H1 (cell line): ENCODE results near the gene SMYD3. TPM values are rescaled to one million over a fixed set of nuclear protein-coding genes. Genes with fewer than 3 reads are reported as not detected.

ENCODE experiments used
- CTCF ChIA-PET: fragments of 300-600 bp; sonication (Branson Sonifier 250); formaldehyde crosslinking; loops from one replicate; lab custom pipeline; 2021; ENCODE audit not compliant: partially characterized antibody; lab: Charles Lee
- POLR2A ChIA-PET: fragments of 300-600 bp; sonication (Branson Sonifier 250); formaldehyde crosslinking; loops from one replicate; lab custom pipeline; 2021; ENCODE audit warnings: inconsistent platforms; ENCODE audit not compliant: partially characterized antibody; lab: Charles Lee
- DNase-seq, 2 experiments: peaks; one replicate each; pipeline versions ENCODE4 v3.0.0 to v3.0.0-alpha.2; 2010 to 2022; ENCODE audit warnings: low spot score in 2 of 2, low read depth in 1 of 2, mixed read lengths in 1 of 2
- FAIRE-seq: peaks from 2 replicates; lab custom pipeline; 2011; peaks lifted over from hg19 to GRCh38; lab: Jason Lieb, UNC
- H2AFZ ChIP-seq: 2 replicates; pipeline ENCODE4 v1.8.1; 2012; ENCODE audit warnings: low read length, inconsistent platforms
- H2AK5ac ChIP-seq: 2 replicates; pipeline ENCODE4 v1.6.1; 2013; ENCODE audit warnings: low read depth, low read length
- H2BK120ac ChIP-seq: replicated peaks from 2 replicates; pipeline ENCODE3; 2013; ENCODE audit warnings: low read depth, low read length, inconsistent platforms
- H2BK12ac ChIP-seq: 2 replicates; pipeline ENCODE4 v1.6.1; 2013; ENCODE audit warnings: low read depth, low read length
- H2BK15ac ChIP-seq: 2 replicates; pipeline ENCODE4 v1.6.1; 2013; ENCODE audit warnings: low read length
- H2BK20ac ChIP-seq: 2 replicates; pipeline ENCODE4 v1.6.1; 2013; ENCODE audit warnings: low read length
- H2BK5ac ChIP-seq: 2 replicates; pipeline ENCODE4 v1.6.1; 2013; ENCODE audit warnings: low read depth, low read length
- H3K14ac ChIP-seq: 2 replicates; pipeline ENCODE4 v1.6.1; 2013; ENCODE audit warnings: inconsistent platforms; ENCODE audit not compliant: insufficient read length
- H3K18ac ChIP-seq: 2 replicates; pipeline ENCODE4 v1.6.1; 2013; ENCODE audit warnings: low read length; ENCODE audit errors: extremely low read depth
- H3K23ac ChIP-seq: 2 replicates; pipeline ENCODE4 v1.6.1; 2013; ENCODE audit warnings: inconsistent platforms; ENCODE audit not compliant: insufficient read length
- H3K23me2 ChIP-seq: 2 replicates; pipeline ENCODE4 v1.6.1; 2013; ENCODE audit warnings: low read depth, low read length
- H3K27ac ChIP-seq: 2 replicates; pipeline ENCODE4 v1.6.1; 2011; ENCODE audit warnings: low read depth, low read length, inconsistent platforms
- H3K27me3 ChIP-seq, 4 experiments: replicated peaks in 1 of 4; 1 replicate in 1 of 4; 2 replicates in 3 of 4; pipeline versions ENCODE4 v1.6.1 to v1.8.1; 2011 to 2013; ENCODE audit warnings: low read length in 3 of 4, mild to moderate bottlenecking in 3 of 4, inconsistent platforms in 2 of 4, mixed read lengths in 2 of 4, moderate library complexity in 1 of 4; ENCODE audit not compliant: control insufficient read depth in 3 of 4, insufficient read depth in 3 of 4; ENCODE audit errors: extremely low read depth in 1 of 4
- H3K36me3 ChIP-seq, 4 experiments: 2 replicates each; pipeline versions ENCODE4 v1.6.1 to v1.8.1; 2011 to 2013; ENCODE audit warnings: mild to moderate bottlenecking in 4 of 4, low read length in 3 of 4, moderate library complexity in 2 of 4, control low read depth in 1 of 4, inconsistent platforms in 1 of 4; ENCODE audit not compliant: insufficient read depth in 4 of 4, control insufficient read depth in 2 of 4
- H3K4ac ChIP-seq: replicated peaks from 2 replicates; pipeline ENCODE3; 2013; ENCODE audit warnings: low read length, low read depth, mixed read lengths, inconsistent platforms; ENCODE audit not compliant: insufficient read length
- H3K4me1 ChIP-seq, 4 experiments: replicated peaks in 1 of 4; 1 replicate in 1 of 4; 2 replicates in 3 of 4; pipeline versions ENCODE4 v1.6.1 to v1.8.1; 2011 to 2013; ENCODE audit warnings: low read length in 3 of 4, inconsistent platforms in 2 of 4, mixed read lengths in 1 of 4; ENCODE audit not compliant: insufficient read depth in 4 of 4, control insufficient read depth in 3 of 4
- H3K4me2 ChIP-seq, 2 experiments: 2 replicates each; pipeline versions ENCODE4 v1.6.1 to v1.8.1; 2011 to 2013; ENCODE audit warnings: low read depth in 2 of 2, low read length in 2 of 2, control low read depth in 1 of 2, inconsistent platforms in 1 of 2, mild to moderate bottlenecking in 1 of 2; ENCODE audit not compliant: insufficient read depth in 1 of 2
- H3K4me3 ChIP-seq, 4 experiments: fragments of 200-600, 300-600 bp in 1 of 4; sonication (generic), shearing (Covaris generic), sonication (Bioruptor Twin) in 1 of 4; 2 replicates each; pipeline versions ENCODE4 v1.5.1 to v1.8.1; 2011 to 2016; ENCODE audit warnings: low read length in 4 of 4, low read depth in 3 of 4, control low read depth in 2 of 4, inconsistent platforms in 2 of 4, mild to moderate bottlenecking in 2 of 4, mixed read lengths in 1 of 4, moderate library complexity in 1 of 4; ENCODE audit not compliant: insufficient read depth in 2 of 4; ENCODE audit errors: extremely low read depth in 1 of 4
- H3K56ac ChIP-seq: replicated peaks from 2 replicates; pipeline ENCODE3; 2013; ENCODE audit warnings: low read depth, mild to moderate bottlenecking, mixed read lengths, low read length, inconsistent platforms; ENCODE audit not compliant: insufficient read length
- H3K79me1 ChIP-seq: 2 replicates; pipeline ENCODE4 v1.6.1; 2013; ENCODE audit warnings: low read depth, low read length, control low read depth
- H3K79me2 ChIP-seq, 2 experiments: 2 replicates each; pipeline versions ENCODE4 v1.6.1 to v1.8.1; 2012 to 2013; ENCODE audit warnings: low read length in 2 of 2, mild to moderate bottlenecking in 2 of 2, inconsistent platforms in 1 of 2; ENCODE audit not compliant: insufficient read depth in 2 of 2, control insufficient read depth in 1 of 2
- H3K9ac ChIP-seq, 4 experiments: replicated peaks in 1 of 4; 1 replicate in 1 of 4; 2 replicates in 3 of 4; pipeline versions ENCODE4 v1.6.1 to v1.8.1; 2011 to 2013; ENCODE audit warnings: low read depth in 3 of 4, low read length in 3 of 4, control low read depth in 2 of 4, mild to moderate bottlenecking in 2 of 4, moderate library complexity in 2 of 4, inconsistent platforms in 1 of 4; ENCODE audit errors: extremely low read depth in 1 of 4
- H3K9me3 ChIP-seq, 2 experiments: 2 replicates each; pipeline versions ENCODE4 v1.6.1 to v1.8.1; 2012 to 2013; ENCODE audit warnings: mild to moderate bottlenecking in 2 of 2, moderate library complexity in 2 of 2, control low read depth in 1 of 2, inconsistent platforms in 1 of 2, low read depth in 1 of 2, low read length in 1 of 2, mixed read lengths in 1 of 2; ENCODE audit not compliant: insufficient read depth in 2 of 2
- H4K20me1 ChIP-seq, 2 experiments: replicated peaks in 1 of 2; 2 replicates each; pipeline versions ENCODE3 to v1.8.1; 2011 to 2013; ENCODE audit warnings: inconsistent platforms in 2 of 2, low read length in 2 of 2, mild to moderate bottlenecking in 1 of 2; ENCODE audit not compliant: insufficient read depth in 2 of 2, control insufficient read depth in 1 of 2
- H4K5ac ChIP-seq: 2 replicates; pipeline ENCODE4 v1.6.1; 2013; ENCODE audit warnings: low read length, low read depth, mixed read lengths, inconsistent platforms; ENCODE audit not compliant: insufficient read length
- H4K8ac ChIP-seq: 2 replicates; pipeline ENCODE4 v1.8.0; 2013; ENCODE audit warnings: mild to moderate bottlenecking, moderate library complexity, low read length, inconsistent platforms; ENCODE audit not compliant: insufficient read depth; ENCODE audit errors: extremely low read depth
- H4K91ac ChIP-seq: replicated peaks from 2 replicates; pipeline ENCODE3; 2013; ENCODE audit warnings: low read length, mixed read lengths, inconsistent platforms; ENCODE audit not compliant: insufficient read length
- CBX5 ChIP-seq: fragments of 300-800, 300-1000 bp; sonication (generic); IDR thresholded peaks from 2 replicates; pipeline ENCODE4 v1.7.1; 2016; ENCODE audit warnings: antibody characterized with exemption, low read length, low read depth
- CBX8 ChIP-seq: fragments of 300-800, 300-1000 bp; sonication (generic); IDR thresholded peaks from 2 replicates; pipeline ENCODE4 v1.7.1; 2016; ENCODE audit warnings: low read depth, low read length, borderline replicate concordance
- HDAC2 ChIP-seq, 2 experiments: fragments of 300-600 bp in 1 of 2; sonication (generic) in 1 of 2; IDR thresholded peaks; 2 replicates each; pipeline ENCODE4 v1.6.1; 2011 to 2012; ENCODE audit warnings: low read depth in 2 of 2, low read length in 2 of 2, mild to moderate bottlenecking in 2 of 2, moderate library complexity in 2 of 2, borderline replicate concordance in 1 of 2, inconsistent platforms in 1 of 2
- JUN ChIP-seq: IDR thresholded peaks from 2 replicates; pipeline ENCODE4 v1.6.1; 2011; ENCODE audit warnings: low read depth, mild to moderate bottlenecking, improper control_type of control experiment, low read length
- JUND ChIP-seq: IDR thresholded peaks from 2 replicates; pipeline ENCODE4 v1.6.1; 2011; ENCODE audit warnings: mild to moderate bottlenecking, improper control_type of control experiment, low read length
- KDM5A ChIP-seq: fragments of 200-600 bp; IDR thresholded peaks from 2 replicates; pipeline ENCODE4 v1.7.1; 2012; ENCODE audit warnings: mild to moderate bottlenecking, low read length, inconsistent platforms, mixed read lengths
- SP2 ChIP-seq: IDR thresholded peaks from 2 replicates; pipeline ENCODE4 v1.6.1; 2012; ENCODE audit warnings: mild to moderate bottlenecking, low read length, inconsistent platforms
- TAF7 ChIP-seq: optimal IDR thresholded peaks from 2 replicates; pipeline ENCODE3; 2011; ENCODE audit warnings: low read depth, mild to moderate bottlenecking, inconsistent platforms, low read length, moderate library complexity, borderline replicate concordance
- ZNF274 ChIP-seq: IDR thresholded peaks from 2 replicates; pipeline ENCODE4 v1.7.0; 2012; ENCODE audit warnings: low read length, borderline replicate concordance; ENCODE audit errors: extremely low read depth
- WGBS, 2 experiments: shearing (Covaris generic) in 1 of 2; methylation state at CpG; one replicate each; pipeline versions ENCODE4 v1.1.6 to v1.1.7; 2013 to 2015; ENCODE audit warnings: low lambda C conversion rate in 2 of 2, mixed read lengths in 2 of 2, inconsistent platforms in 1 of 2, low coverage in 1 of 2, missing lambda C conversion rate in 1 of 2; ENCODE audit not compliant: insufficient replicate concordance in 2 of 2, insufficient coverage in 1 of 2, insufficient read length in 1 of 2; ENCODE audit errors: extremely low coverage in 1 of 2, missing lambda C conversion rate in 1 of 2; 5-methylcytosine and 5-hydroxymethylcytosine counted together
- polyA plus RNA-seq, 7 experiments: library from polyadenylated mRNA; depleted of rRNA in 3 of 7; stranded (reverse) in 5 of 7; unstranded in 2 of 7; fragments of >200 nt in 5 of 7; fragments of 200-250 nt in 2 of 7; gene quantifications; 1 replicate in 5 of 7; 2 replicates in 1 of 7; 4 replicates in 1 of 7; pipeline versions ENCODE4 v1.2.1 to v1.2.3, GENCODE V29; 2011 to 2013; ENCODE audit warnings: missing spikeins in 2 of 7, mixed read lengths in 2 of 7
- total RNA-seq: library from RNA; stranded (reverse); fragmentation: NEBNext Ultra II Directional; extraction: Animal tissue kit (Norgen Biotek cat#: 25700); gene quantifications from 2 replicates; pipeline ENCODE4 v1.2.1, GENCODE V29; 2021

The SMYD3 gene
- total and polyA plus RNA-seq, 2 of the 8 experiments (the other 6 are each of a cell fraction or from before 2014, with no cell fraction given), result 17.3 to 25.4 TPM

- no peak overlapping the region for H4K91ac ChIP-seq
- no peak overlapping the region for H4K5ac ChIP-seq
- no peak overlapping the region for H3K4ac ChIP-seq
- ChIA-PET CTCF (interaction anchor here (0.6 to 1.4 kb wide), 5 partner anchors 10 to 365 kb away, joined by 3 to 4 read pairs (median 4); no protein-coding TSS in a partner anchor), POLR2A (no interaction called here)
- no peak overlapping the region for H3K56ac ChIP-seq
- no peaks in the 10 kb centered on the region for H3K79me1 ChIP-seq
- H4K8ac ChIP-seq, result no peak overlapping the region
- no peak overlapping the region for H3K9ac ChIP-seq
- TF ChIP-seq CBX5 (no peak), SP2 (no peak), HDAC2 (IDR thresholded peaks at IDR 0.05; ENCODE audit: borderline replicate concordance in 1 of 2, low read depth in 2 of 2, low read length in 2 of 2) (no peak), JUND (no peak), KDM5A (no peak), CBX8 (no peak), ZNF274 (no peak), TAF7 (no peak), JUN (no peak)
- no peak overlapping the region for H2BK20ac ChIP-seq
- H3K4me3 ChIP-seq, result no peak overlapping the region
- H2AK5ac ChIP-seq, result no peak overlapping the region
- H2BK120ac ChIP-seq, result no peak overlapping the region
- no peak overlapping the region for H3K27ac ChIP-seq
- no peaks in the 10 kb centered on the region for H3K27me3 ChIP-seq
- no peaks in the 10 kb centered on the region for H3K36me3 ChIP-seq
- FAIRE-seq (no peak), DNase-seq (no peak)
- H3K23ac ChIP-seq, result no peak overlapping the region
- H4K20me1 ChIP-seq, result no peaks in the 10 kb centered on the region
- no peak overlapping the region for H3K18ac ChIP-seq
- no peak overlapping the region for H2BK5ac ChIP-seq
- no peaks in the 10 kb centered on the region for H3K79me2 ChIP-seq
- no peak overlapping the region for H3K4me2 ChIP-seq
- H3K23me2 ChIP-seq, result no peaks in the 10 kb centered on the region
- H2BK12ac ChIP-seq, result no peak overlapping the region
- WGBS, 2 experiments, result 100% methylated on average over 1 of the region's 1 CpG; no CpG with 5 or more reads in 1 of the 2 experiments
- no peak overlapping the region for H3K14ac ChIP-seq
- H3K4me1 ChIP-seq, result no peaks in the 10 kb centered on the region; a peak in 1 of 7 replicates
- H2AFZ ChIP-seq, result no peak overlapping the region
- H3K9me3 ChIP-seq, result no peaks in the 10 kb centered on the region
- H2BK15ac ChIP-seq, result no peak overlapping the region
Measured at GRCh38 chr1:246302251-246302625, 204.8 kb downstream of the SMYD3 start.
